Activated CD8-positive, alpha-beta memory T cell treated with anti-CD3 and anti-CD28 coated beads, Interleukin-2, amount 50 U/mL, for 24 hours (primary cell): Measurements from ENCODE around the gene PAX7.
"Not testable (repeated sequence)": the region's sequence is repeated elsewhere in the genome, so short reads cannot be mapped to it uniquely, and the experiment has no call there.

ENCODE experiments used
- DNase-seq: peaks from one replicate; pipeline ENCODE4 v3.0.0-alpha.2; 2020; ENCODE audit errors: extremely low read depth

The PAX7 gene

DNA sequence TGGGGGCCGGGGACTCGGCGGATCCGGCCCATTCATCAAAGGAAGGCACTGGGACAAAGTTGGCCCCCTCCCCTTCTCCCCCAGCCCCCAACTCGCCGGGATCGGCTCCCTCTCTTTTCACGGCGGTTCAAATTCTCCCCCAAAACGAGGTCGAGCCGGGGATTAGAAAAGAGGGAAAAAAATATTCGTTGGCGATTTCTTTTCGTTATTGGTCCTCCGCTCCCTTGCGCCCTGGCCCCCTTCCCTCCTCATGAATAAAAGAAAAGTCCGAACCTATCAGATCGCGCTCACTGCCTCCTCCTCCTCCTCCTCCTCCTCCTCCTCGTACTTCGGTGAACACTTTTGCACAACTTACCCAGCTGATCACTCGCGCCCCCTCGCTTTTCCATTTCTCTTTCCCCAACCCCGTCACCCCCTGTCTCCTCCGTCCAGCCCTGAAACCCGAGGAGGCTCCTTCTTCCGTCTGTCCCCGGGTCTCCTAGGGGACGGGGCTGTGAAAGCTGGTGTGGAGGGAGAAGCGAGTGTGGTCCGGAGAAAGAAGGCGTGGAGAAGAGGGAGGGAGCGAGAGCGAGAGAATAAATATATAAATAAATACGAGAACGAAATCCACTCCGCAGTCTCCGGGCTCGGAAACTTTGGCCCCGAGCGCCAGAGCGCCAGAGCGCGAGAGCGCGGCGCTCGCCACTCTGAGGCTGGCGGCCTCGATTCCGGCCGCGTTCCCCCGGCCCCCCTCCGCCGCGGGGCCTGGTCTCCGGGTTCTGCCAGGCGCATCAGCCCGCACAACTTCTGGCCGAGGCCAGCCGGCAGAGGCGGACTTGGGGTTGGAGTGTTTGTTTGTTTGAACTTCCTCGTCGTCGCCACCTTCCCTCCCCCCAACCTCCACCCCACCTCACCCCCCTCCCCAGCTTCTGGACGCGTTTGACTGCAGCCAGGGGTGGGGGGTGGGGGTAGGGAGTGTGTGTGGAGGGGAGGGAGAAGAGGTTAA lies at the start of gene PAX7:
TSS of gene PAX7 (plus strand) at position 336 of the 985 bp plus-strand sequence. CDS start 758 bp downstream, outside the sequence.
- DNase-seq = no peak

DNA sequence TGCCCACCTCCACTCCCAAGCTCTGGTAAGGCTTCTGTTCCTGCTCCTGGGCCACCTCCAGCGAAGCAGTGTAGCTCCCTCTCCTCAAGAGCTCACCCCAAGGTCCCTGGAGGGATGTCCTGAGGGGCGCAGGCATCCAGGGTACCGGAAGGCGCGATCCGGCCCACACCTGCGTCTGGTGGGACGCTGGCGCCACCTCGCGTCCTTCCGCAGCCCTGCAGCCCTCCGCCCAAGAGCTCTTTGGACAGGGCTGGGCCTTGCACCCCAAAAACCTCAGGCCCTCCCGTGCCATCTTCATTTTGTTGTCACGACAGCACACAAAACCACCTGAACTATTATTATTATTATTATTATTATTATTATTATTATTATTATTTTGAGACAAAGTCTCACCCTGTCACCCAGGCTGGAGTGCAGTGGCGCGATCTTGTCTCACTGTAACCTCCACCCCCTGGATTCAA lies 49.2 kb upstream of the PAX7 start:
- DNase-seq = no peak

- DNase-seq = no peak
These were observed 47.8 kb upstream of the PAX7 start for GRCh38 chr1:18582890-18583289.

- DNase-seq = no peak
These were observed 47.2 kb upstream of the PAX7 start for GRCh38 chr1:18583326-18583941.

GRCh38 chr1:18586016-18586415 lies 44.6 kb upstream of the PAX7 start:
- not testable (repeated sequence) for DNase-seq

- DNase-seq = no peak
These were observed 42.6 kb upstream of the PAX7 start for GRCh38 chr1:18588093-18588492.

- DNase-seq = no peak
These were observed 38.3 kb upstream of the PAX7 start for GRCh38 chr1:18592368-18592767.

DNA sequence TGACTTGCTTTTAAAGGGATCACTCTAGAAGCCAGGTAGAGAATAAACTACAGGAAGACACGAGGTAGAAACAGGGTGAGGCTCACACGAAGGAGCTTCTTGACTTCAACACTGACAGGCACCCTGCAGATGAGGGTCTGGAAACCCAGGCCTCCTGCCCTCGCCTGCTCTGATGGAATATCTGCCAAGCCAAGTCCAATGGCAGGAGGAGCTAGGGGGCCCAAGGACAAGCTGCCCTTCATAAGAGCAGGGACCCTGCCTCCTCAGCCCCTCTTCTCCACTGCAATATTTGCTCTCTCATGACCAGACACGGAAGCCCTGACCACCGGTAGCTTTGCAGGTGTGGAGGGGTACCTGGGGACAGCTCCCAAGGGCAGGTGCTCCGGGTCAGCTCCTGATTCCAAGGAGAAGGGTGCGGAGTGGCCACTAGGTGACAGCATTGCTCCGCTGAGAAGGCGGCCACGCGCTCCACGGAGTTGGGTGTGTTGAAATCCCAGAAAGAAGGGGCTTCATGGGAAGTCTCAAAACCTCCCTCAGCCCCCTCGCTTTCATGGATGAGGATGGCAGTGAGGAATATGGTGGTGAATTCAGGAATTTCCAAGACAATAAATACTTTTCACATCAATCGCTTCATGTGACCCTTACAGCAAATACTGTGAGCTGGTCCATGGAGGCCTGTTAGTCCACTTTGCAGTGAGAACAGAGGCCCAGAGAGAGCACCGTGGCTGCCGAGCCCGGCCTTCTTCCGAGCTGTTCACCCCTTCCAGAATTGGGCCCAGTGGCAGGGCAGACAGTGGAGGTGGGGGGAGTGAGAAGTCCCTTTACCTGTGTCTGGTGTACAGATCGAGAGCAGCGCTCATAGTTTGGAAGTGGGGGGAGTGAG lies 33.2 kb upstream of the PAX7 start:
- DNase-seq = no peak

- no peak for DNase-seq
These were observed 31.6 kb upstream of the PAX7 start for GRCh38 chr1:18599086-18599485.

GRCh38 chr1:18599704-18600103 lies 30.9 kb upstream of the PAX7 start:
- DNase-seq = no peak

DNA sequence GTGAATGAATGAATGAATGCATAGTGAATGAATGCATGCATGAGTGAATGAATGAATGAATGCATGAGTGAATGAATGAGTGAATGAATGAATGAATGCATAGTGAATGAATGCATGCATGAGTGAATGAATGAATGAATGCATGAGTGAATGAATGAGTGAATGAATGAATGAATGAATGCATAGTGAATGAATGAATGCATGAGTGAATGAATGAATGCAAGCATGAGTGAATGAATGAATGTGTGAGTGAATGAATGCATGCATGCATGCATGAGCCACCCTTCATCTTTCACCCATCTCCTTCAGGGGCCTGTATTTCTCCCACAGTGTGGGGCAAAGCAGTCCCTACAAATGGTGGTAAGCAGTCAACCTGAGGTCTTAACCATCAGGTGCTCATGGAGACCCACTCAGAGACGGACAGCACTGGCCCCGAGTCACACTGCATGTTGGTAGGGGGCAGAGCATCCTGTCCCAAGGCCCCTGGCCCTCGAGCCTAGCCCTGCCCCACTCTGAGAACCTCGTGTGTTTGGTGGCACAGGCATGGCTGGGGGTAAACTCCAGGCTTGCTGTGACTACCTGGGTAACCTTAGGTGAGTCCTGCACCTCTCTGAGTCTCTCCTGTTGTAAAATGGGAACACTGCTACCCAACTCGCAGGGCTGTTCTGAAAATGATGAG lies 28.0 kb upstream of the PAX7 start:
- DNase-seq = no peak

DNA sequence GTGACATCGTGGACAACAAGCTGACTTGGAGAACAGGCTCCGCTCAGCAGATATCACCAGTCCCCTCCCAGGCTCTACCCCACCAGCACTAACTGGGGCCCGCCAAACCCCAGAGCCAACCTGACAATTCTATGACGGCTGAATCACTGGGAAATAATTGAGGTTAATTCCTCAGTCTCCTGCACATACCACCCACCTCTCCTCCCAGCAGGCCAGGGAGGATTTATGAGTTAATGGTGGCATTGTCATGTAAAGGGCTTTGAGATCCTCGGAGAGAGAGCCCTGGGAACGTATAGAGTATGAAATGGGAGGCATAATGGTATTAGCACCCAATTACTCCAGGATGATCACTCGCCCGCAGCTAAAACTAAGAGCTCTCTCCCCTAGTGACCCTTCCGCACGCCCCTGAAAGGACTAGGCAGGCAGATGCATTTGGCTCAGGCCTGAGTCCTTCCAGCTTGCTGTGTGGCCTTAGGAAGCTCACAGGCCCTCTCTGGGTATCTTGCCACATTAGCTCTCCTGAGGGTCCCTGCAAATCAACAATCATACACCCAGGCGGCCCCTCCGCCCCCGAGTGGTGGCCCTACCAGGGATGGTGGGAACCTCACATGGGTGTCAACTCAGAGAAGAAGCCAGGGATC lies 27.3 kb upstream of the PAX7 start:
- DNase-seq = no peak

DNA sequence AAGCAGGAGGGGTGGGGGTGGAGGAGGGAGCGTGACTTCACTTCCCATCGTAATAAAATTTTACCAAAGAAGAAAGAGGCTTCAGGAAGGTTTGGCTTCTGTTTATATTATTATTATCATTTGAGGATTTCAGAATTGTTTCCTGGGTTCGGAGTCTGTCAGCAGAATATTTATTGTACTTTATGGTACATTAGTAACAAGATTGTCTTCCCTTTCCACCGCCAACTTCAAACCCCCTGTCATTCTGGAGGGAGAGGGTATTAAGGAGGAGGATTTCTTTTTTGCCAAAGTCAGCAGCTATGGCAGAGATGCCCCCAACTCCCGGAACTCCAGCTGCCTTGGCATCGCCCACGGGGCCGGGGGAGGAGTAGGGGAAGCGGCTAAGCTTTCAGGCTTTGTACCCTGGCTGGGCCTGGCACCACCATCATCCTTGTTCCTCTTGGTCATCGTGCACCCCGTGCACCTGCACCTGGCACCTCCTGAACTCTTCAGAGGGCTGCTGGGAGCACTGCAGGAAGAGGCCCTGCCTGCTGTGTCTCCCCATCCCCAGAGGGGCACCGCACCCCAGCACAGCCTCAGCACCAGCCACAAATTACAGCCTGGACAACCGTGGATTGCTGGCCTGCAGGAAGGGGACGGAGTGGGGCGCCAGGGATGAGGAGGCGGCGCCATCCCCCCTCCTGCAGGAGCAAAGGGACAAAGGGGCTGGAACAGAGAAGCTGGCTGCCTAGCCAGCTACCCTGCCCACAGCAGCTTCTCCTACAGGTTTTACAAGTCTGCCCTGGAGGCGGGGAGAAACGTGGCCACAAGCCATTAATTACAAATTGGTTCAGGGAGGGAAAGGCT lies 24.0 kb upstream of the PAX7 start:
- DNase-seq = no peak

DNA sequence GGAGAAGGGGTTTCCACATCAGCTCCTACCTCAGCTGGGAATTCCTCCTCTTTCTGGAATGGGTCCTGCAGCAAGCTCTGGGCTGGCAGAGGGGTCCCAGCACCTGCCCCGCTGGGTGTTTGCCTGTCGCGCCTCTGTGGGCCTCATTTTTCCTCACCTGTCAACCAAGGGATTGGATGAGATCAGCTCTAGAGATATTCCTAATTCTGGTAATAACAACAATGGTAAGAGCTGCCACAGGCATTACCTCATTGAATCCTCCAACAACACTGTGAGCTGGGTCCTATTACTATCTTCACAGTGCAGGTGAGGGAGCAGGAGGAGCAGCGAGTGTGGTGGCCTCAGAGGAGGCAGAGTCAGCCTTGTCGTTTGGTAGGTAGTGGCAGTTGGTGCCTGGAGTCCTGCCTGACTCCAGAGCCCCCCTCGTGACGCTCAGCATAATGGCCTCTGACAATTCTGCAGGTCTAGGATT lies 23.3 kb upstream of the PAX7 start:
- DNase-seq = no peak

- DNase-seq = no peak
These were observed 22.1 kb upstream of the PAX7 start for GRCh38 chr1:18608534-18608933.

DNA sequence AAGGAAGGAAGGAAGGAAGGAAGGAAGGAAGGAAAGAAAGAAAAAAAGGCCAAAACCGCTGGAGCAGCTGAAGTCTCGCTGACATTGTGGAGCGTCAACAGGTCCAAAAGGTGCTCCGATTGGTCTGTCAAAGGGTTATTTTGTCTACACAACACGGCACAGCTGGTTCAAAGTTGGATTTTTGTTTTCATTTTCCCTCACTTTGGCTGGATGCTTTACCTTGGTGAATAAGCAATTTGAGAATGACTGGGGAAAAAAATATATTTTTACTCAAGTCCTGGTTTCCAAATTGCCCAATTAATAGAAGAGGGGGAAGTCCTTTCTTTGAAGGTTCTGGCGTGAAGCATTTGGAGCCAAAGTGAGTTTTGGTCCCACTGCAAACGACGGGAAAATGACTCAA lies 19.3 kb upstream of the PAX7 start:
- no peak for DNase-seq

- no peak for DNase-seq
These were observed 18.6 kb upstream of the PAX7 start for GRCh38 chr1:18612073-18612472.

- DNase-seq = no peak
These were observed 16.4 kb upstream of the PAX7 start for GRCh38 chr1:18614069-18614735.
